Heart left ventricle (tissue), 16 donors: Measurements from ENCODE around the gene IFNA10. TPM values are rescaled to one million over a fixed set of nuclear protein-coding genes. Genes with fewer than 3 reads are reported as not detected.
"Not testable (repeated sequence)": the region's sequence is repeated elsewhere in the genome, so short reads cannot be mapped to it uniquely, and the experiment has no call there.

Experiments used
- ATAC-seq, 4 donors: fragments of 200-7000 bp; cut with Tn5 transposase; one replicate each; pipeline ENCODE4 v1.9.1; 2020 to 2022; ENCODE audit warnings: moderate library complexity in 4 of 4, mild to moderate bottlenecking in 3 of 4, moderate number of reproducible peaks in 1 of 4
- DNase-seq, 5 donors: peaks; one replicate each; pipeline ENCODE4 v3.0.0-alpha.2; 2020
- H3K27ac ChIP-seq, 12 donors: fragments of 200-600 bp; sonication (generic) in 4 of 12; one replicate each; pipeline versions ENCODE4 v1.5.0 to v1.8.0; 2016 to 2022; ENCODE audit warnings: mild to moderate bottlenecking in 2 of 12
- H3K27me3 ChIP-seq, 9 donors: fragments of 200-600 bp; sonication (generic) in 2 of 9; one replicate each; pipeline versions ENCODE4 v1.5.1 to v1.8.0; 2016 to 2022; ENCODE audit warnings: mild to moderate bottlenecking in 3 of 9
- H3K36me3 ChIP-seq, 9 donors: fragments of 200-600 bp; sonication (generic) in 2 of 9; one replicate each; pipeline versions ENCODE4 v1.5.0 to v1.8.0; 2018 to 2022; ENCODE audit warnings: mild to moderate bottlenecking in 2 of 9
- H3K4me1 ChIP-seq, 12 donors: fragments of 200-600 bp; sonication (generic) in 4 of 12; one replicate each; pipeline versions ENCODE4 v1.5.0 to v1.8.0; 2016 to 2022; ENCODE audit warnings: mild to moderate bottlenecking in 3 of 12
- H3K4me3 ChIP-seq, 12 donors: fragments of 200-600 bp; sonication (generic) in 4 of 12; one replicate each; pipeline versions ENCODE4 v1.5.0 to v1.8.0; 2017 to 2022; ENCODE audit warnings: mild to moderate bottlenecking in 9 of 12, moderate library complexity in 4 of 12
- H3K9me3 ChIP-seq, 12 donors: fragments of 200-600 bp; sonication (generic) in 4 of 12; one replicate each; pipeline versions ENCODE4 v1.5.0 to v1.8.0; 2016 to 2022; ENCODE audit warnings: mild to moderate bottlenecking in 1 of 12
- POLR2A ChIP-seq, 2 donors: fragments of 450-650 bp; IDR thresholded peaks; one replicate each; pipeline ENCODE4 v1.6.1; 2017; ENCODE audit warnings: antibody characterized with exemption in 2 of 2, mild to moderate bottlenecking in 2 of 2, moderate library complexity in 2 of 2
- WGBS, 4 donors: extraction: QIAGEN DNeasy Blood & Tissue Kit in 2 of 4; methylation state at CpG; one replicate each; pipeline versions ENCODE4 v1.1.5 to v1.1.7; 2013 to 2018; 5-methylcytosine and 5-hydroxymethylcytosine counted together
- intact Hi-C, 10 donors: fragments of 100-400 bp; cut with DNase I; formaldehyde crosslinking; loops; one replicate each; pipeline versions ENCODE4 v1.11.1 to v1.14.2; 2022
- long read RNA-seq, 3 donors: library from polyadenylated mRNA; unstranded; transcript quantifications; one replicate each; pipeline ENCODE4 v2.0.0, GENCODE V29; 2020 to 2021
- polyA plus RNA-seq, 2 donors: library from polyadenylated mRNA; stranded (reverse); fragments of 200-250 nt; gene quantifications; one replicate each; pipeline ENCODE4 v1.2.3, GENCODE V29; 2013
- total RNA-seq, 9 donors: library from RNA; depleted of rRNA in 2 of 9; stranded (reverse); fragments of >200 nt in 2 of 9; fragmentation: NEBNext Ultra II Directional in 3 of 9; extraction: Animal tissue kit (Norgen Biotek cat#: 25700) in 3 of 9; gene quantifications; one replicate each; pipeline versions ENCODE4 v1.1.0 to v1.2.4, GENCODE V29; 2016 to 2023
- TF ChIP-seq, protein P1 (sequence below), 12 donors: fragments of 200-600 bp; sonication (generic) in 4 of 12; IDR thresholded peaks; one replicate each; pipeline versions ENCODE4 v1.5.0 to v1.8.0; 2018 to 2022; ENCODE audit warnings: antibody characterized with exemption in 12 of 12, mild to moderate bottlenecking in 5 of 12
- donor health status: ischemic (EF 13 %, LVEDD 7.1; RV severe dilation, severe dysfunction).
- donor health status: healthy with polysubstance abuse.
- donor health status: DM: no; HTN: yes; CAD: no.
- donor health status: DM: no; HTN: no; CAD: no.
- donor health status: ischemic (EF 25% LVEDD 6.9; RV normal size, moderate dysfunction).
- donor health status: ischemic (EF 25% LVEDD 5.7; RV mildly dilated, moderate dysfunction).
- donor health status: healthy.
- donor health status: DM: yes; HTN: yes; CAD: no.
- donor health status: ischemic (EF 35%, LVEDD 5.7; RV mildly dilated, moderate dysfunction).
- donor health status: nonischemic (EF 11% LVEDD 7.7; RV severe dilation, severe dysfunction).
- donor health status: DM: yes; HTN: yes; CAD: no.
- donor health status: PGD.
- donor health status: ischemic (EF 29% LVEDD 5.4; RV normal size, mild dysfunction).
- donor health status: nonischemic (EF 23%, LVEDD 6.1; RV moderate dilation, normal function).

The IFNA10 gene
- total RNA-seq (not detected), polyA plus RNA-seq (not detected)
- long read RNA-seq, donor 1, result 0 reads
- long read RNA-seq, donor 2, result 0 reads
- long read RNA-seq, donor 3, result 0 reads

DNA sequence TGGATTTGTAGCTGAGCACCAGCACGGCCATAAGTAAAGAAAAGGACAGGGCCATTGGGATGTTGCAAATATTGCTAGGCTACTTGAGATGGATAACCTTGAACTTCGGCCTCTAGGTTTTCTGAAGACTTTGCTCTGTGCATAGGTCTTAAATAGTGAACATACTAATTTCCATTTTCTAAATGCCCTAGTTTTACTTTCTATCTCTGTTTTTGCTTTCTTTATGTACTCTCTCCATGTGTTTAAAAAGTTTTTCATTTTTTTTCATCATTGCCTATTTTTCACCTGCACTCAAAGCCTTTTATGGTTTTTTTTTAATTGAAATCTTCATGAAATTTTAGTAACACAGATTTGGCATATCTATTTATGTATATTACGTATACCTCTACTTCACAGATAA, at the start of gene IFNA10:
TSS of gene IFNA10 (minus strand) at position 101 of the 400 bp plus-strand sequence. CDS start at position 55, 46 bp downstream.
- H3K27ac ChIP-seq, H3K36me3 ChIP-seq, intact Hi-C loops, H3K27me3 ChIP-seq, H3K4me3 ChIP-seq, H3K9me3 ChIP-seq, DNase-seq, H3K4me1 ChIP-seq, ATAC-seq: not testable (repeated sequence)
- WGBS, 4 donors, result 87 to 90% (median 89%) methylated on average over 3 of the region's 3 CpGs

DNA sequence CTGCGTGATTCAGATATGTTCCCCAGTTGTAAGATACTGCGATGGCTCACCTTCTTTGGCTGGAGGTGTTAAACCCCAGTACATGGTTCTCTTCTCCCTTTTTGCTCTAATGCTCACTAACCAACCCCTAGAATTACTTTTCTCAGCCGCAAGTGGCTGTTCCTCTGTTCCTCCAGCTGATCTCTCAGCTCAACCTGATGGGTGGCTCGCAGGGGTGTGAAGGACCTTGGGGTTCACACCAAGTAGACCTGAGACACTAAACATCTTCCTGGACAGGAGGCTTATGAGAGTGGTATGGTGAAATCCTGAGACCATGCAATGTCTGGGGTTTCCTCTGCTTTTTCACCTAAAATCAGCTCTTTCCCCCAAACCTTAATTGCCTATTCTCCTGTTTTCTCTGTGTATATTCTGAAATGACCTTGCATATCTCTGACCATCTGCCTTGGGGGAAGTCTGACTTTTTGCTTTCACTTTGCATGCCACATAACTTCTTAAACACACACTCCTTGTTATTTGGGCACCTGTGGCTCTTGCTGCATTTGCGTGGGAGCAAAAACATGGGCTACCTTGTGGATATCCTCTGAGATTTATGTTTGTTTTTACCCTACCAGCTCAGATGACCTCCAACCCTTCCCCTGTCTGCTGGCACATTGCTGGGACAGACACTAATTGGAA, 48.7 kb upstream of the IFNA10 start:
- intact Hi-C loops, result loop anchor here in 2 of 10 donors (10.0 kb wide), 1 partner anchor 529 kb away; no protein-coding TSS in a partner anchor
- WGBS, 4 donors, result 62 to 90% (median 75%) methylated on average over 5 of the region's 5 CpGs
- H3K4me3 ChIP-seq, result no peak overlapping the region
- no peaks in the 10 kb centered on the region for H3K36me3 ChIP-seq
- ATAC-seq (no peak), DNase-seq (no peak)
- no peak overlapping the region for H3K27ac ChIP-seq
- H3K4me1 ChIP-seq, result peaks cover 0 to 11% (median 2%) of the 10 kb centered on the region in 12 donors
- TF ChIP-seq POLR2A (IDR thresholded peaks at IDR 0.05), result no peak
- TF ChIP-seq, protein P1, sequence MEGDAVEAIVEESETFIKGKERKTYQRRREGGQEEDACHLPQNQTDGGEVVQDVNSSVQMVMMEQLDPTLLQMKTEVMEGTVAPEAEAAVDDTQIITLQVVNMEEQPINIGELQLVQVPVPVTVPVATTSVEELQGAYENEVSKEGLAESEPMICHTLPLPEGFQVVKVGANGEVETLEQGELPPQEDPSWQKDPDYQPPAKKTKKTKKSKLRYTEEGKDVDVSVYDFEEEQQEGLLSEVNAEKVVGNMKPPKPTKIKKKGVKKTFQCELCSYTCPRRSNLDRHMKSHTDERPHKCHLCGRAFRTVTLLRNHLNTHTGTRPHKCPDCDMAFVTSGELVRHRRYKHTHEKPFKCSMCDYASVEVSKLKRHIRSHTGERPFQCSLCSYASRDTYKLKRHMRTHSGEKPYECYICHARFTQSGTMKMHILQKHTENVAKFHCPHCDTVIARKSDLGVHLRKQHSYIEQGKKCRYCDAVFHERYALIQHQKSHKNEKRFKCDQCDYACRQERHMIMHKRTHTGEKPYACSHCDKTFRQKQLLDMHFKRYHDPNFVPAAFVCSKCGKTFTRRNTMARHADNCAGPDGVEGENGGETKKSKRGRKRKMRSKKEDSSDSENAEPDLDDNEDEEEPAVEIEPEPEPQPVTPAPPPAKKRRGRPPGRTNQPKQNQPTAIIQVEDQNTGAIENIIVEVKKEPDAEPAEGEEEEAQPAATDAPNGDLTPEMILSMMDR (IDR thresholded peaks at IDR 0.05), result no peak
- peaks cover 0 to 3% (median 0%) of the 10 kb centered on the region in 9 donors for H3K27me3 ChIP-seq
- H3K9me3 ChIP-seq, result no peaks in the 10 kb centered on the region

DNA sequence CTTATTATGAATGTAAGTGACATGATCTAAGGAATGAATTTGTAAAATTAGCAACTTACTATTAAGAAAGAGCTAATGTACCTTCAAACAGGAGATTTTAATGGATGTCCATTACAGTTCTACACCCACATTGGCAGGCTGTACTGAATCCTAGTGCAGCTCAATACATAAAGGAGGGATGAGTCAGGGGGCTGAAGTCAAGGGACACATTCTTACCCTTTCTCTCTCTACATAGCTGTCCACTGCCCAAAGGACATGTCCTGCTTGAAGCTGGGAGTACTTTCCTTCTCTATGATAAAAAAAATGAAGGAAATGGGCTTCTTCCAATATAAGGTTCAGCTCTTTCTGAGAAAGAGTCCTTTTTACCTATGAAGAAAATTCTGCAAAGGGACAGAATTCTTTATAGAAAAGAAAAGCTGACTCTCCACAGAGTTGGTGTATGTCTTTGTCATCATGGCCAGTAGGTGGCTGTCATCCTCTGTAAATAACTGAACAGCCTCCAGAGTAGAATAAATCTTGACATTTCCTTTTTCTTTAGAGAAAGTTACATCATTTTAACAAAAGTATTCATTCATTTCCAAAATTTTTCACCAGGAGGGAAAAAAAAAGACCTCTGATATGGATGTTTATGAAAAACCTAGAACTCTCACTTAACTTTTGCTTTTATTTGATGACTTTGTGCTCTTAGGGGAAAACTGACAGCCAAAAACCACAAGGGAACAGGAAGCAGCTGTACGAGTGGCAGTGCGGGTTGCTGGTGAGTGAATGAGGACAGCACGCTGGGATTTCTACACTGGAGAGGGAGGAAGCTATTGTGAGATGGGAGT, 46.0 kb upstream of the IFNA10 start:
- peaks cover 0 to 11% (median 2%) of the 10 kb centered on the region in 12 donors for H3K4me1 ChIP-seq
- intact Hi-C loops, result loop anchor here in 2 of 10 donors (10.0 kb wide), 1 partner anchor 532 kb away; no protein-coding TSS in a partner anchor
- ATAC-seq (peak; percentile 32 to 84 (median 72)), DNase-seq (peak; percentile 26 to 58 (median 33))
- WGBS, 4 donors, result 0 to 2% (median 1%) methylated on average over 3 of the region's 3 CpGs
- TF ChIP-seq, protein P1 (IDR thresholded peaks at IDR 0.05), result peak; percentile 26 to 61 (median 43)
- TF ChIP-seq POLR2A (IDR thresholded peaks at IDR 0.05), result no peak
- no peak overlapping the region for H3K4me3 ChIP-seq
- H3K36me3 ChIP-seq, result no peaks in the 10 kb centered on the region
- no peaks in the 10 kb centered on the region for H3K9me3 ChIP-seq
- H3K27ac ChIP-seq, result no peak overlapping the region
- peaks cover 0 to 18% (median 6%) of the 10 kb centered on the region in 9 donors for H3K27me3 ChIP-seq

DNA sequence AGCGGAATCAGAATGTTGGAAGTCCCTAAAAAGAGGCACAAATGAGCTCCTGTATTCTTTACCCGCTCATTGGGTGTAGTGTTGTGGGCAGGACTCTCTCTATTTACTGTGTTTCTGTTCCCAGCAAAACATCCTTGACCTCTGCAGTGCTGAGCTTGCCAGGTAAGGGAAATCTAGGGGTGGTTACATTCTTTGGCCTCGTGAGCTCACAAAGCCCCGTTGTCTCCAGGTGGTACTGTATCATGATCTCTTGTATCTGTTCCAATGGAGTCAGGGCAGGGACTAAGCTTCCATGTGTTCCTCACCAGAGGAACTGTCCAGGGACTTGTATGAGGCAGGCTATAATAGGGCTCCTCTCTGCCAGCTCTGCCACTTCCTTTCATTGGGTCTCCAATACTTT, 44.7 kb upstream of the IFNA10 start:
- peaks cover 0 to 20% (median 6%) of the 10 kb centered on the region in 9 donors for H3K27me3 ChIP-seq
- H3K4me3 ChIP-seq, result no peak overlapping the region
- no peak for TF ChIP-seq POLR2A (IDR thresholded peaks at IDR 0.05)
- no peaks in the 10 kb centered on the region for H3K36me3 ChIP-seq
- no peak overlapping the region for H3K27ac ChIP-seq
- intact Hi-C loops, result loop anchor here in 2 of 10 donors (10.0 kb wide), 1 partner anchor 533 kb away; no protein-coding TSS in a partner anchor
- WGBS, 4 donors, result 66 to 76% (median 69%) methylated on average over 4 of the region's 4 CpGs
- no peak for DNase-seq
- no peak for ATAC-seq
- H3K4me1 ChIP-seq, result peaks cover 0 to 11% (median 2%) of the 10 kb centered on the region in 12 donors
- no peaks in the 10 kb centered on the region for H3K9me3 ChIP-seq

DNA sequence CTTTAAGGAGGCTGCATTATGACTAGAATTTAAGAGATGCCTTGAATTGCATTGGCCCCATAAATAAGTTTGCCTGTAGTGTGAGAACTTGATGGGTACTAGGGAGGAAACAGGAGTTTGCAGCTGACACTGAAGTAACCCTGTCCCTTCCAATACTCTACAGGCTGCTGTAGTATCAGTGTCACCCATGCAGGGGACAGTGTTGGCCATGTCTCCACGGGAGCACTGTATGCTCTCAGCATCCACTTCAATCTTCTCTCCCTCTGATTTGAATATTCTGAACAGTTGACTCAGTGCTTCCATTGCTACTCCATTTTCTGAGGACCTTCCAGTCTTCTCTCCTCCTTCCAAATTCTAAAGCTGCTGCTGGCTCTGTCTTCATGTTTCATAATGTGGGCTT, 44.2 kb upstream of the IFNA10 start:
- no peak for DNase-seq
- ATAC-seq, result no peak
- 18 to 58% (median 28%) methylated on average over 1 of the region's 1 CpG for WGBS, 4 donors
- TF ChIP-seq, protein P1 (IDR thresholded peaks at IDR 0.05), result no peak
- TF ChIP-seq POLR2A (IDR thresholded peaks at IDR 0.05), result no peak
- Histone ChIP-seq H3K36me3 (no peaks in the 10 kb centered on the region), H3K27me3 (peaks cover 0 to 20% (median 6%) of the 10 kb centered on the region in 9 donors), H3K27ac (no peak overlapping the region), H3K9me3 (no peaks in the 10 kb centered on the region), H3K4me3 (no peak overlapping the region), H3K4me1 (peaks cover 0 to 11% (median 2%) of the 10 kb centered on the region in 12 donors)
- intact Hi-C loops, result loop anchor here in 2 of 10 donors (10.0 kb wide), 1 partner anchor 534 kb away; no protein-coding TSS in a partner anchor
